UCSD-AML1 (cell line): Measurements from ENCODE around the gene TIMM29.
"Not testable (repeated sequence)": the region's sequence is repeated elsewhere in the genome, so short reads cannot be mapped to it uniquely, and the experiment has no call there.

Experiments
- DNase-seq: peaks from one replicate; lab custom pipeline; 2025; ENCODE audit not compliant: unreplicated experiment; lab: John Stamatoyannopoulos, UW

Gene TIMM29

DNA sequence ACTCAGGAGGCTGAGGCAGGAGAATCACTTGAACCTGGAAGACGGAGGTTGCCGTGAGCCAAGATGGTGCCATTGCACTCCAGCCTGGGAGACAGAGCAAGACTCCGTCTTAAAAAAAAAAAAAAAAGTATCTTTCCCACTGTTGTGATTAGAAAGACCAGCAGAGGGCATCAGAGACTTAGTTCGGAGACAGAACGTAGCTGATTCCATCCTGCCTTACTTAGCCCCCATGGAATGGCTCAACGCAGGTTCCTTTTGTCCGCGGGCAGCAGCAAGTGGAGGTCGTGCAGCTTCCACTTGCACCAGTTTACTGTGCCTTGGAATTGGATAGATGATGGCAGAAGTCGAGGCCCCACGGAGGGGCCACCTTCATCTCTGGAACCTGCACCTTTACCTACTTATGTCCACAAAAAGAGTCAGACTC lies 8.1 kb downstream of the TIMM29 start:
- peak; percentile 41 for DNase-seq

GRCh38 chr19:10941649-10942048 lies 13.0 kb downstream of the TIMM29 start:
- not testable (repeated sequence) for DNase-seq

- DNase-seq = not testable (repeated sequence)
Observed at GRCh38 chr19:10943412-10943811, 14.8 kb downstream of the TIMM29 start.

DNA sequence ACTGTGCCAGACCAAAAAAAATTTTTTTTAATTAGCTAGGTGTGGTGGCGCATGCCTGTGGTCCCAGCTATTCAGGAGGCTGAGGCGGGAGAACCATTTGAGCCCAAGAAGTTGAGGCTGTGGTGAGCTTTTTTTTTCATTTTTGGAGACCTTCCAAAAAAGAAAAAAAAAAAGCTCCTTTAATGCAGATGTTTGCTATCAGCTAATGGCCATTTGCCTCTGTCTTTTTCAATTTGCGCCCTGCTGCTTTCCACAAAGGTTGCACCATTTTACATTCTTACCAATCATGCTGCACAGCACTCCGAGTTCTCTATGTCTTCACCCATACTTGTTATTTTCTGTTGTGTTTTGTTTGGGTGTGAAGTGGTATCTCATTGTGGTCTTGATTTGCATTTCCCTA lies 16.7 kb downstream of the TIMM29 start:
- no peak for DNase-seq

- DNase-seq = no peak
Observed at GRCh38 chr19:10946958-10947657, 18.5 kb downstream of the TIMM29 start.

GRCh38 chr19:10952809-10953208 lies 24.2 kb downstream of the TIMM29 start:
- no peak for DNase-seq

DNA sequence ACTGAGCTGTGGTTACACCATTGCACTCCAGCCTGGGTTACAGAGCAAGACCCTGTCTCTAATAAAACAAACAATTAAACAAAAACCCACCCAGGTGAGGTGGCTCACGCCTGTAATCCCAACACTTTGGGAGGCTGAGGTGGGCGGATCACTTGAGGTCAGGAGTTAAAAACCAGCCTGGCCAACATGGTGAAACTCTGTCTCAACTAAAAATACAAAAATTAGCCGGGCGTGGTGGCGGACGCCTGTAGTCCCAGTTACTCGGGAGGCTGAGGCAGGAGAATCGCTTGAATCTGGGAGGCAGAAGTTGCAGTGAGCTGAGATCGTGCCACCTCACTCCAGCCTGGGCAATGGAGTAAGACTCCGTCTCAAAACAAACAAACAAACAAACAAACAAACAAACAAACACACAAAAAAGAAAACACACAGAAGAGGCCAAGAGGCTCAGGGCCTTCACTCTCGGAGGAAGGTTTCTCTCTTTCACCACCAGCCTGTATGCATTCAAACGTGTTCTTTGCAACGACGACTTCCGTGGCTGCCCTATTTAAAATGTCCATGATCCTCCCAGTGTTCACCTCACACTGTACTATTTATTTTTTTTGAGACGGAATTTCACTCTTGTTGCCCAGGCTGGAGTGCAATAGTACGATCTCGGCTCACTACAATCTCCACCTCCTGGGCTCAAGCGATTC lies 30.8 kb downstream of the TIMM29 start:
- not testable (repeated sequence) for DNase-seq

GRCh38 chr19:10960314-10961072 lies 31.9 kb downstream of the TIMM29 start, which contains the start of gene SMARCA4:
Gene SMARCA4, plus strand, starts transcription at chr19:10961030. Its CDS starts 23,122 bp downstream, at chr19:10984152.
- peak; percentile 99 for DNase-seq

GRCh38 chr19:10961073-10961860 lies 32.7 kb downstream of the TIMM29 start:
- DNase-seq = peak; percentile 87

DNA sequence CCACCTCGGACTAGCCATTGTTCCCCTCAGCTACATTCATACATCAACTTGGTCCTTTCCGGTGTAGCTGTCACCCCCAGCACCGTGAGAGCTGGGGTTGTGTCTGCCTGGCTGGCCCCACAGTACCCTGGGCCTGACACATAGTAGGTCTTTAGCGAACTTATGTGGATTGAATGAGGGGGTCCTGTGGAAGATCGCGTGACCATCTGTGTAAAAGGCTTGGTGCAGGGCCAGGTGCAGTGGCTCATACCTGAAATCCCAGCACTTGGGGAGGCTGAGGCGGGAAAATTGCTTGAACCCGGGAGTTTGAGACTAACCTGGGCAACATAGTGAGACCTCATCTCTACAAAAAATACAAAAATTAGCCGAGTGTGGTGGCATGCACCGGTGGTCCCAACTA lies 34.3 kb downstream of the TIMM29 start:
- DNase-seq = no peak

DNA sequence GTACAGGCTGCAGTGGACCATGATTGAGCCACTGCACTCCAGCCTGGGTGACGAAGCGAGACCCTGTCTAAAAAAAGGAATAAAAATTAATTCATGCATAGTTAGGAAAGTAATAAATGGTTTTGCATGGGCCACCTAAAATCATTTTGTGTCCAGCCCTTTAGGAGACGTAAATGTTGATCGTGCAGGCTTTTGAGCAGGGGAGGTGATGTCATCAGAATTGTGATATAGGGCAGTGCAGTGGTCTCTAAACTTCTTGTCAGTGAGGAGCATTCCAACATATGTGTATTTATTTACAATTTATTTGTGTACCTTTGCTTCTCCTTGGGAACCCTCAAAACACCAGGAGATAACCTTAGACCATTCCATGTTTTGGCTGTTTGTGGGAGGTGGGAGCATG lies 35.3 kb downstream of the TIMM29 start:
- DNase-seq = no peak

DNA sequence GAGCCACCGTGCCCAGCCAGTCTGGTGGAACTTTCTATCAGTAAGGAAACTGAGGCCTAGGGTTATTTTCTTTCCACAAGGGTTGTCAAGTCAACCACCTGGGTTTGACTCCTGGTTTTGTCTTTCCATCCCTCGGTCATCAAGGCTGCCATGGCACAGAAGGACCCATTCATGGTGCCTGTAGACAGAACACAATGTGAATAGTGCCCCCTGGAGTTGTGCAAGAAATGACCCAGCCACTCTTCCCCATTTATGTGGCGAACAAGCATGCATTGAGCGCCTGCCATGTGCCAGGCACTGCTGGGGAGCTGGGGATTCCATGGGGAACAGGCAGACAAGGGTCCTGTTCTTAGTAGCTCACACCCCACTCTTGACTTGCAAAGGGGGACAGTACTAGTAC lies 36.3 kb downstream of the TIMM29 start:
- no peak for DNase-seq

DNA sequence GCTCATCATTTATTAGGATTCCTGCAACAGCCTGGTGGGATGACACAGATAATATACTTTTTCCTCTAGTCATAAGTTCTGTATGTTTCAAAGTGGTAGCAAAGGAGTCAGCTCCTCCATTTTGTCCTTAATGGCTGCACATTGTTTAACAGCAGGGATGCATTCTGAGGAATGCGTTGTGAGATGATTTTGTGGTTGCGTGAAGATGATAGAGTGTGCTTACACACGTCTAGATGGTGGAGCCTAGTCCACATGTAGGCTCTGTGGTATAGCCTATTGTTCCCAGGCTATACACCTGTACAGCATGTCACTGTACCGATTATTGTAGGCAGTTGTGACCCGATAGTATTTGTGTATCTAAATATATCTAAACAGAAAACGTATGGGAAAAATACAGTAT lies 36.8 kb downstream of the TIMM29 start:
- no peak for DNase-seq

- no peak for DNase-seq
Observed at GRCh38 chr19:10966809-10967208, 38.2 kb downstream of the TIMM29 start.

- no peak for DNase-seq
Observed at GRCh38 chr19:10968527-10969135, 40.0 kb downstream of the TIMM29 start.

GRCh38 chr19:10971107-10971726 lies 42.6 kb downstream of the TIMM29 start:
- no peak for DNase-seq

GRCh38 chr19:10975374-10976130 lies 46.9 kb downstream of the TIMM29 start:
- no peak for DNase-seq

- DNase-seq = no peak
Observed at GRCh38 chr19:10976131-10976892, 47.7 kb downstream of the TIMM29 start.

DNA sequence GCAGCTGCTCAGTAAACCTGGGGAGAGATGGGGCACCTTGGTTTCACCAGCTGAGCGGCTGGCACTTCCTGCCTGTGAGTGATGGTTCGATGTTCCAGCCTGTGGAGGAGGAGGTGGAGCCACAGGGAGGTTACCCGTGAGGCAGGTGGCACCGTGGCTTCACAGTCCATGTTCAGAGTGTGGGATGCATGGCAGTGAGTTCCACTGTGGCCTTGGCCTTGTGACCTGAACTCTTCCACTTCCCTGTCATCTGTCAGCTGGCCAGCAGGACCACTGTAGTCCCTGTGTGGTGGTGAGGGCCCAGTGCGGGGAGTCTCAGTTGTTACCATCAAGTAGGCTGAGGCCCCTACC lies 49.1 kb downstream of the TIMM29 start:
- no peak for DNase-seq
